MM.1S (cell line): ENCODE results near the gene MUC4.

Experiments
- DNase-seq: peaks from one replicate; pipeline ENCODE4 v3.0.0-alpha.2; 2015
- H2AFZ ChIP-seq: fragments of 300-600 bp; sonication (generic); 2 replicates; pipeline ENCODE4 v1.6.0; 2016; ENCODE audit warnings: antibody characterized with exemption, low read length
- H3F3A ChIP-seq: fragments of 300-600 bp; sonication (generic); 2 replicates; pipeline ENCODE4 v1.6.1; 2016; ENCODE audit warnings: mild to moderate bottlenecking, antibody characterized with exemption, low read length, moderate library complexity, mixed read lengths; ENCODE audit not compliant: insufficient read depth
- H3K27ac ChIP-seq: fragments of 300-600 bp; sonication (generic); 2 replicates; pipeline ENCODE4 v1.5.1; 2016; ENCODE audit warnings: mild to moderate bottlenecking, low read length
- H3K27me3 ChIP-seq: fragments of 300-600 bp; sonication (generic); replicated peaks from 2 replicates; pipeline ENCODE4 v1.6.0; 2016; ENCODE audit warnings: low read length; ENCODE audit not compliant: insufficient read depth
- H3K36me3 ChIP-seq: fragments of 300-600 bp; sonication (generic); replicated peaks from 2 replicates; pipeline ENCODE4 v1.6.1; 2016; ENCODE audit warnings: mild to moderate bottlenecking, low read length, mixed read lengths; ENCODE audit not compliant: insufficient read depth
- H3K4me1 ChIP-seq: fragments of 300-600 bp; sonication (generic); 2 replicates; pipeline ENCODE4 v1.6.1; 2016; ENCODE audit warnings: low read length, mixed read lengths
- H3K4me2 ChIP-seq: fragments of 300-600 bp; sonication (generic); 2 replicates; pipeline ENCODE4 v1.6.0; 2016; ENCODE audit warnings: low read depth, low read length
- H3K4me3 ChIP-seq: fragments of 300-600 bp; sonication (generic); 2 replicates; pipeline ENCODE4 v1.5.1; 2016; ENCODE audit warnings: low read length, mixed read lengths
- H3K79me2 ChIP-seq: fragments of 300-600 bp; sonication (generic); 2 replicates; pipeline ENCODE4 v1.6.1; 2016; ENCODE audit warnings: mixed run types, low read length, mixed read lengths
- H3K9ac ChIP-seq: fragments of 300-600 bp; sonication (generic); 2 replicates; pipeline ENCODE4 v1.6.1; 2016; ENCODE audit warnings: low read length, mixed read lengths
- H3K9me2 ChIP-seq: fragments of 300-600 bp; sonication (generic); replicated peaks from 2 replicates; pipeline ENCODE4 v1.6.1; 2016; ENCODE audit warnings: mild to moderate bottlenecking, low read length, mixed read lengths; ENCODE audit not compliant: insufficient read depth
- H3K9me3 ChIP-seq: fragments of 300-600 bp; sonication (generic); replicated peaks from 2 replicates; pipeline ENCODE4 v1.6.1; 2016; ENCODE audit warnings: mild to moderate bottlenecking, low read length, mixed read lengths; ENCODE audit not compliant: insufficient read depth
- H4K20me1 ChIP-seq: fragments of 300-600 bp; sonication (generic); 2 replicates; pipeline ENCODE4 v1.6.1; 2016; ENCODE audit warnings: mild to moderate bottlenecking, low read length, moderate library complexity, mixed read lengths; ENCODE audit not compliant: insufficient read depth
- EZH2 ChIP-seq: fragments of 300-600 bp; sonication (generic); optimal IDR thresholded peaks from 2 replicates; pipeline ENCODE3; 2017; ENCODE audit warnings: low read depth, mild to moderate bottlenecking, antibody characterized with exemption, low read length, mixed read lengths
- EZH2phosphoT487 ChIP-seq: fragments of 300-600 bp; sonication (generic); IDR thresholded peaks from 2 replicates; pipeline ENCODE4 v1.6.1; 2018; ENCODE audit warnings: antibody characterized with exemption, low read length
- TF ChIP-seq, protein P1 (sequence below): fragments of 300-600 bp; sonication (generic); IDR thresholded peaks from 2 replicates; pipeline ENCODE4 v1.5.1; 2016; ENCODE audit warnings: antibody characterized with exemption, low read length, mixed read lengths

Gene MUC4

DNA sequence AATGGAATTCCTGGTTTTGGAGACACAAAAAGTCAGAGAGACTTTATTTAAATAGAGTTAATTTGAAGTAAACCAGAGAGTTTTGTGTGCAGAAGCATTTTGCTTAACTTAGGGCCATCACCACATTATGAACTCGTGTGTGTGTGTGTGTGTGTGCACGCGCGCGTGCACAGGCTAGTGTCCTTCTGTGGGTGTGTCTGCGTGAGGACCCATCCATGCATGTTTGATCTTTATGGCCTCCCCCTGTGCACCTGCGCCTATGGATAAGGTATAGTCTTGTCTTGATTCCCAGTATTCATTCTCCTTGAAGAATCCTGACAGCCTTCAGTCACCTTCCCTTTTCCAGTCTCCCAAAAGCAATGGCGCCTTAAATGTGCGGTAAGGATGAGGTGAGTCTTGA is 65.0 kb downstream of the MUC4 start:
- H3K27me3 ChIP-seq: peaks cover 2% of the 10 kb centered on the region; the same call in 1 of the 2 replicates
- no peaks in the 10 kb centered on the region for H3K9me2 ChIP-seq
- peaks cover 6% of the 10 kb centered on the region for H3K4me1 ChIP-seq
- no peaks in the 10 kb centered on the region for H3K36me3 ChIP-seq
- H3K9ac ChIP-seq: no peak overlapping the region
- DNase-seq: no peak
- H3K4me2 ChIP-seq: no peak overlapping the region
- no peak overlapping the region for H3K4me3 ChIP-seq
- no peak overlapping the region for H3K27ac ChIP-seq
- H2AFZ ChIP-seq: no peak overlapping the region
- H3K9me3 ChIP-seq: no peaks in the 10 kb centered on the region
- H3F3A ChIP-seq: peaks cover 5% of the 10 kb centered on the region; the same call in 1 of the 2 replicates
- H4K20me1 ChIP-seq: no peaks in the 10 kb centered on the region
- TF ChIP-seq, protein P1, sequence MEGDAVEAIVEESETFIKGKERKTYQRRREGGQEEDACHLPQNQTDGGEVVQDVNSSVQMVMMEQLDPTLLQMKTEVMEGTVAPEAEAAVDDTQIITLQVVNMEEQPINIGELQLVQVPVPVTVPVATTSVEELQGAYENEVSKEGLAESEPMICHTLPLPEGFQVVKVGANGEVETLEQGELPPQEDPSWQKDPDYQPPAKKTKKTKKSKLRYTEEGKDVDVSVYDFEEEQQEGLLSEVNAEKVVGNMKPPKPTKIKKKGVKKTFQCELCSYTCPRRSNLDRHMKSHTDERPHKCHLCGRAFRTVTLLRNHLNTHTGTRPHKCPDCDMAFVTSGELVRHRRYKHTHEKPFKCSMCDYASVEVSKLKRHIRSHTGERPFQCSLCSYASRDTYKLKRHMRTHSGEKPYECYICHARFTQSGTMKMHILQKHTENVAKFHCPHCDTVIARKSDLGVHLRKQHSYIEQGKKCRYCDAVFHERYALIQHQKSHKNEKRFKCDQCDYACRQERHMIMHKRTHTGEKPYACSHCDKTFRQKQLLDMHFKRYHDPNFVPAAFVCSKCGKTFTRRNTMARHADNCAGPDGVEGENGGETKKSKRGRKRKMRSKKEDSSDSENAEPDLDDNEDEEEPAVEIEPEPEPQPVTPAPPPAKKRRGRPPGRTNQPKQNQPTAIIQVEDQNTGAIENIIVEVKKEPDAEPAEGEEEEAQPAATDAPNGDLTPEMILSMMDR: no peak
- TF ChIP-seq EZH2 (no peak), EZH2phosphoT487 (no peak)
- no peaks in the 10 kb centered on the region for H3K79me2 ChIP-seq

DNA sequence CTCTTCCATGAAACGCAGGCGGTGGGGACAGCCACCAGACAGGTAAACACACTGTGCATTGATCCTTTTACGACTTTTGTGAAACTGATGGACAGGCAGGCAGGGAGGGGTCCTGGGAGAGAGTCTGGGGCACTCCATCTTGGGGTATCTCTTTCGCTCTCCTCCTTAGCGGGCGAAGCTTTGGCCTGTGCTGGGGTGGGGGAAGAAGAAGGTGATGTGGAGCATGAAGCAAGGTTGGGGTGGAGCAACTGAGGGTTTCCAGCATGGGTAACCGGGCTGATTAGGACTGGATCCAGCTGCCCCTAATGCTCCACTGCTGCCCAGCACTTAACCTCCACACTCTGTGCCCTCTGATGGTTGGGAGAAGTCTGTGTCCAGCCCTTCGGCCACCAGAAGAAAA is 65.4 kb downstream of the MUC4 start:
- Histone ChIP-seq H3F3A (peaks cover 5% of the 10 kb centered on the region; the same call in 1 of the 2 replicates), H3K9me3 (no peaks in the 10 kb centered on the region), H3K79me2 (no peaks in the 10 kb centered on the region), H3K4me1 (peaks cover 6% of the 10 kb centered on the region), H3K27ac (no peak overlapping the region), H3K4me2 (no peak overlapping the region), H2AFZ (no peak overlapping the region), H4K20me1 (no peaks in the 10 kb centered on the region), H3K27me3 (peaks cover 2% of the 10 kb centered on the region; the same call in 1 of the 2 replicates), H3K9me2 (no peaks in the 10 kb centered on the region), H3K4me3 (no peak overlapping the region), H3K36me3 (no peaks in the 10 kb centered on the region), H3K9ac (no peak overlapping the region)
- TF ChIP-seq EZH2phosphoT487: no peak
- TF ChIP-seq, protein P1: no peak
- no peak for TF ChIP-seq EZH2
- no peak for DNase-seq

DNA sequence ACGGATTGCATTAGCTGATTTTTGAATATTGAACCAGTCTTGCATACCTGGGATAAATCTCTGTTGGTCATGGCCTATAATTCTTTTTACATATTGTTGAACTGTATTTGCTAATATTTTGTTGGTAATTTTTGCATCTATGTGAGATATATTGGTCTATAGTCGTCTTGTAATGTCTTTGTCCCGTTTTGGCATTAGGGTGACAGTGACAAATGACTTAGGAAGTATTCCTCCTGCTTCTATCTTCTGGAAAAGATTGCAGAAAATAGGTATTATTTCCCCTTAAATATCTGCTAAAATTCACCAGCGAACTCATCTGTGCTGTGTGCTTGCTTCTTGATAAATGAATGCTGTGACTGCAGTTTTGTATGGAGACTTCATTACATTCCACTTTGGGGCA is 67.3 kb downstream of the MUC4 start:
- H3K36me3 ChIP-seq: no peaks in the 10 kb centered on the region
- H3K9me2 ChIP-seq: no peaks in the 10 kb centered on the region
- H3K27ac ChIP-seq: no peak overlapping the region
- H4K20me1 ChIP-seq: no peaks in the 10 kb centered on the region
- no peak overlapping the region for H2AFZ ChIP-seq
- H3K9me3 ChIP-seq: no peaks in the 10 kb centered on the region
- H3K4me2 ChIP-seq: no peak overlapping the region
- peaks cover 5% of the 10 kb centered on the region; the same call in 1 of the 2 replicates for H3F3A ChIP-seq
- peaks cover 6% of the 10 kb centered on the region for H3K4me1 ChIP-seq
- no peaks in the 10 kb centered on the region for H3K79me2 ChIP-seq
- H3K27me3 ChIP-seq: peaks cover 2% of the 10 kb centered on the region; the same call in 1 of the 2 replicates
- no peak overlapping the region for H3K4me3 ChIP-seq
- no peak for TF ChIP-seq EZH2phosphoT487
- TF ChIP-seq EZH2: no peak
- TF ChIP-seq, protein P1: no peak
- no peak overlapping the region for H3K9ac ChIP-seq
- DNase-seq: no peak
